Amniotic epithelial cell (primary cell): Measurements from ENCODE around the gene MRM2.

Experiments used
- DNase-seq: peaks from one replicate; pipeline ENCODE4 v3.0.0-alpha.2; 2010; ENCODE audit warnings: low read depth

MRM2 gene

DNA sequence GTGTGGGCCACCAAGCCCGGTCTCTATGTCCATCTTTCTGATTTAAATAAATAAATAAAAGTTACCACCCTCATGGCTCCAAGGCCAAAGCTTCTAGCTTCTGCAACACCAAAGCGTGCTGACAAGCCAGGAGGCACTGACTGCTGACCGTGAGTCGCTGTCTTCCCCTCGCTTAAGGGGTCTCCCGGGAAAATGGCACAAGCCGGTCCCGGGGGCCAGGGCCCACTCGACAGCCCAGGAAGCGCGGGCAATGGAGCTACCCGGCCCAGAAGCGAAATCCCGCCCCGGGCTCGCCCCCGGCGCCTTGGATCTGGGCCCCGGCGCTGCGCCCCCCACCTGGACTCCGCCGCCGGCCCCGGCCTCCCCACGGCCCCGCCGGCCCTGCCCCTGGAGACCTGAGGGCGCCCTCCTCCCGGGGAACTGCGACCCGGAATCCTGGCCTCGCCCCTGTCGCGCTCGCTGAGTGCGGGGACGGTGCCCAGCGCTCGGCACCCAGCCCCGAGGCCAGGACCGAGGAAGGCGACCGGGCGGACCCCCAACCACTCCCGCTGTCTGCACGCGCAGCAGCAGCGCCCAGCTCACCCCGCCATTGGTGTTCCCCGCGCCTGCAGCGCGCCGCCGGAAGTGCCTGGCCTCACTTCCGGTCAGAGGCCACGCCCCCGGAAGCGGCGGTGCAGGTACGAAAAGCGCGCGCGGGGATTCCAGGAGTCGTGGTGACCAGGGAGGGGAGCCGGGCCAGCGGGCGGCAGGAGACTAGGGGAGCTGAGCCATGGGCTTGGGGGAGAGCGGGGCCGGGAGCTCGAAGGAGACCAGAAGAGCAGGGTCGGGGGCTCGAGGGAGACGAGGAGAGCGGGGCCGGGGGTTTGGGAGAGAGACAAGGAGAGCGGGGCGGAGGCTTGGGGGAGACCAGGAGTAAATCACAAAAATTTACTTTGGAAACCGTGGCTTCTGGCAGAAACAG, at the start of gene MRM2, which contains the start of gene NUDT1:
Gene MRM2, minus strand, starts transcription at position 626 of the 961 bp plus-strand sequence. Its CDS starts 36 bp downstream, at position 590.
Gene NUDT1, plus strand, starts transcription at position 647 of the 961 bp plus-strand sequence. CDS start 2,349 bp downstream, outside the sequence.
- DNase-seq: peak; percentile 58

- no peak for DNase-seq
These were observed 48.9 kb upstream of the MRM2 start for GRCh38 chr7:2290877-2291276.

- no peak for DNase-seq
These were observed 47.6 kb upstream of the MRM2 start for GRCh38 chr7:2289621-2290020.

GRCh38 chr7:2289111-2289586, 47.1 kb upstream of the MRM2 start:
- DNase-seq: no peak

DNA sequence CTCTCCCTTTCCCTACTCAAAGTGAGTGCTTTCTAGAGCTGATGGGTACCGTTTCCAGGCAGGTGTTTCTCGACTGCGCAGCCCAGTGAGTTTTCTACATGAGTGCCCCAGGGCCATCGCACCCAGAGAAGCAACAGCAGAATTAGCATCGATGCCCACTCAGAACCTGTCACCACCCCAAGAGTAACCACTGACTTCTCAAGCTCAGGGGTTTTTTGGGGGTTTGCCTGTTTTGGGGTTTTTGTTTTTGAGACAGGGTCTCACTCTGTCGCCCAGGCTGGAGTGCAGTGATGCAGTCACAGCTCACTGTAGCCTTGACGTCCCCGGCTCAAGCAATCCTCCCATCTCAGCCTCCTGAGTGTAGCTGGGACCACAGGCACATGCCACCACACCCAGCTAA, 46.5 kb upstream of the MRM2 start:
- no peak for DNase-seq

- DNase-seq: no peak
These were observed 45.7 kb upstream of the MRM2 start for GRCh38 chr7:2287745-2288144.

- no peak for DNase-seq
These were observed 41.1 kb upstream of the MRM2 start for GRCh38 chr7:2283074-2283473.

- DNase-seq: peak; percentile 45
These were observed 40.3 kb upstream of the MRM2 start for GRCh38 chr7:2282185-2282751.

- DNase-seq: peak; percentile 57
These were observed 39.5 kb upstream of the MRM2 start for GRCh38 chr7:2281541-2281940.

GRCh38 chr7:2280424-2280823, 38.4 kb upstream of the MRM2 start:
- no peak for DNase-seq

- peak; percentile 24 for DNase-seq
These were observed 37.9 kb upstream of the MRM2 start for GRCh38 chr7:2279896-2280295.

DNA sequence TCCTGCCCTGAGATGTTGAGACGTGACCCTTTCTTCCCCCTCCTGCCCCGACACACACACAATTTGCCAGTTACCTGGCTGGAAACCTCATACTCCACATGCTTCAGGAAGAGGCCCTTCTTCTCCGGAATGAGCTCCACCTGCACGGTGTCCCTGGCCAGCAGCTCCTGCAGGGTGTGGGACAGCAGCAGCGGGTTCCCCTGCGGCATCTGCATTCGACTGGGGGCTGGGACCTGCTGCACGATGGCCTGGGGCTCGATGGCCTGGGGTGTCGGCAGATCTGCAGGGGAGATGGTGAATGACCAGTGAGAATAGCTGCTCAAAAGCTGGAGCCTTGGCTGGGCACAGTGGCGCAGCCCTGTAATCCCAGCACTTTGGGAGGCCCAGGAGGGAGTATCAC, 36.0 kb upstream of the MRM2 start:
- no peak for DNase-seq

DNA sequence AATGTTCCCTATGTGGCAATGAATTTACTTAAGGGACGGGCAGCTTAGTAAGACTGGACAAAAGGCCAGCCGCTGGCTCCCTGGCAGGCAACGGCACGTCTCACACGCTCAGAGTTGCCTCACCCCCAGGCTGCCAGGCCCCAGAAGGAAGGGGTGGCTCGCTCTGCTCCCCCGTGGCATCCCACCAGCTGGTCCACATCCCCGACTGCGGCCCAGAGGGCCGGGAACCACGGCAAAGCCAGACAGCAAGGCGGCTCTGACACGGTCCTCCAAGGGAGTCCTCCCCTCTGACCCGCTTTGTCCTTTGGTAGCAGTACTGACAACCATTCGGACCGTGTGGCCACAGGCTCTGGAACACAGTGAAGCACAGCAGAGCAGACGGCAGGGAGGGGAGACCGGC, 34.1 kb upstream of the MRM2 start:
- no peak for DNase-seq

- DNase-seq: no peak
These were observed 33.1 kb upstream of the MRM2 start for GRCh38 chr7:2275101-2275500.

GRCh38 chr7:2274666-2275065, 32.7 kb upstream of the MRM2 start:
- no peak for DNase-seq

- no peak for DNase-seq
These were observed 31.9 kb upstream of the MRM2 start for GRCh38 chr7:2273866-2274265.

DNA sequence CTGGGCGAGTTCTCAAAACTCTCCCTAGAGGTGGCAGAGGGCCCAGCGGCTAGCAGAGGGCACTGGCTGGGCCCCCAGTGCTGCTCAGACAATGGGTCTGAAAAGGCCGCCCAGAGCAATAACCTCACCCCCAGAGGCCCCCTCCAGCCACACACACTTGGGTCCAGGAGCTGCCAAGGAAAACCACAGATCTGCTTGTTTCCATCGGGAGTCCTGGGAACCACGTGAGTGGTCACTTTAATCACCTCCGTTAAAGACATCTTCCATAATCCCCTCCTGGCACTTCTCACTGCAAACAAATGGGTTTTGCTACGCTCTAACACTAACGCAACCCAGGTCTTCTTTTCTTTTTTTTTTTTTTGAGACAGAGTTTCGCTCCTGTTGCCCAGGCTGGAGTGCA, 30.0 kb upstream of the MRM2 start:
- DNase-seq: peak; percentile 83

GRCh38 chr7:2271273-2272026, 29.4 kb upstream of the MRM2 start:
- DNase-seq: no peak

GRCh38 chr7:2270495-2270894, 28.5 kb upstream of the MRM2 start:
- DNase-seq: no peak

- peak; percentile 26 for DNase-seq
These were observed 28.0 kb upstream of the MRM2 start for GRCh38 chr7:2269991-2270460.

DNA sequence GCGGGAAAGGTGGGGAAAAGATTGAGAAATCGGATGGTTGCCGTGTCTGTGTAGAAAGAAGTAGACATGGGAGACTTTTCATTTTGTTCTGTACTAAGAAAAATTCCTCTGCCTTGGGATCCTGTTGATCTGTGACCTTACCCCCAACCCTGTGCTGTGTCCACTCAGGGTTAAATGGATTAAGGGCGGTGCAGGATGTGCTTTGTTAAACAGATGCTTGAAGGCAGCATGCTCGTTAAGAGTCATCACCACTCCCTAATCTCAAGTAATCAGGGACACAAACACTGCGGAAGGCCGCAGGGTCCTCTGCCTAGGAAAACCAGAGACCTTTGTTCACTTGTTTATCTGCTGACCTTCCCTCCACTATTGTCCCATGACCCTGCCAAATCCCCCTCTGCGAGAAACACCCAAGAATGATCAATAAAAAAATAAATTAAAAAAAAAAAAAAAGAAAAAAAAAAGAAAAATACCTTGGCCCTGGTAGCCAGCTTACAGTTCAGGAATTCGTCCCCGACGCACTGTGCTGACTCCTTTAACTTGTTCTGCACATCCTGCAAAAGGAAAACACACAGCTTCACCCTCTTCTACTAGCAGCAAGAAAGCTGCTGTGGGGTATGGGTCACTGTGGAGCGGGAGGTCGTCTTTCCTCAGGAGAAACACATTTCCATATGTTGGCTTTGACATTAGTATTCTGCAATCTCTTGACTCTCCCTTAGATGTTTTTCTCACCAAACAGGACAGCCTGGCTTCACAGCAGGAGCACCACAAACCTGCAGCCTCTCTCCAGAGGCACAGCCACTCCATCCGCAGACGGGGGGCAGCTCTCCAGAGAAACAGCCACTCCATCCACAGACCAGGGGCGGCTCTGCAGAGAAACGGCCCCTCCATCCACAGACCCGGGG, 27.3 kb upstream of the MRM2 start:
- DNase-seq: peak; percentile 39
